Spleen (tissue), 11 donors: ENCODE results near the gene CMSS1. TPM values are rescaled to one million over a fixed set of nuclear protein-coding genes. Genes with fewer than 3 reads are reported as not detected.

ENCODE experiments used
- DNase-seq: peaks from one replicate; pipeline ENCODE4 v3.0.0-alpha.2; 2020
- H3K27ac ChIP-seq, 8 donors: fragments of 200-600 bp; sonication (generic) in 7 of 8; 1 replicate in 4 of 8; 2 replicates in 4 of 8; pipeline versions ENCODE4 v1.5.0 to v1.8.0; 2016 to 2021; ENCODE audit warnings: inconsistent platforms in 4 of 8, mild to moderate bottlenecking in 4 of 8, moderate library complexity in 1 of 8
- H3K27me3 ChIP-seq, 7 donors: fragments of 200-600 bp; sonication (generic) in 6 of 7; replicated peaks in 1 of 7; 1 replicate in 4 of 7; 2 replicates in 3 of 7; pipeline versions ENCODE4 v1.5.0 to v1.8.0; 2016 to 2021; ENCODE audit warnings: inconsistent platforms in 3 of 7, mild to moderate bottlenecking in 1 of 7
- H3K36me3 ChIP-seq, 6 donors: fragments of 200-600 bp; sonication (generic) in 5 of 6; 1 replicate in 4 of 6; 2 replicates in 2 of 6; pipeline versions ENCODE4 v1.5.0 to v1.8.0; 2016 to 2021; ENCODE audit warnings: inconsistent platforms in 2 of 6
- H3K4me1 ChIP-seq, 6 donors: fragments of 200-600 bp; sonication (generic) in 5 of 6; 1 replicate in 3 of 6; 2 replicates in 3 of 6; pipeline versions ENCODE4 v1.5.0 to v1.8.0; 2016 to 2021; ENCODE audit warnings: inconsistent platforms in 3 of 6
- H3K4me3 ChIP-seq, 8 donors: fragments of 200-600 bp; sonication (generic) in 7 of 8; 1 replicate in 4 of 8; 2 replicates in 4 of 8; pipeline versions ENCODE4 v1.5.0 to v1.8.0; 2016 to 2021; ENCODE audit warnings: inconsistent platforms in 4 of 8, mild to moderate bottlenecking in 4 of 8, moderate library complexity in 2 of 8
- H3K9me3 ChIP-seq, 8 donors: fragments of 200-600 bp; sonication (generic) in 7 of 8; 1 replicate in 4 of 8; 2 replicates in 4 of 8; pipeline versions ENCODE4 v1.5.0 to v1.8.0; 2016 to 2021; ENCODE audit warnings: inconsistent platforms in 4 of 8
- POLR2A ChIP-seq, 3 donors: fragments of 450-650 bp; IDR thresholded peaks; one replicate each; pipeline ENCODE4 v1.5.1; 2017; ENCODE audit warnings: antibody characterized with exemption in 3 of 3, mild to moderate bottlenecking in 1 of 3
- POLR2AphosphoS5 ChIP-seq, 3 donors: sonication (generic); formaldehyde crosslinking; IDR thresholded peaks; one replicate each; pipeline ENCODE4 v1.5.1; 2017; ENCODE audit warnings: antibody characterized with exemption in 3 of 3
- WGBS, 5 donors: extraction: QIAGEN DNeasy Blood & Tissue Kit in 3 of 5; methylation state at CpG; one replicate each; pipeline versions ENCODE4 v1.1.5 to v1.1.7; 2013 to 2018; 5-methylcytosine and 5-hydroxymethylcytosine counted together
- intact Hi-C: fragments of 100-400 bp; cut with DNase I; formaldehyde crosslinking; loops from one replicate; pipeline ENCODE4 v1.15.0; 2023; ENCODE audit warnings: low total_unique reads
- polyA plus RNA-seq, 3 donors: library from polyadenylated mRNA; stranded (reverse); fragments of 200-250 nt; gene quantifications; one replicate each; pipeline ENCODE4 v1.2.1, GENCODE V29; 2013
- total RNA-seq, 7 donors: library from RNA; depleted of rRNA in 3 of 7; stranded (reverse); fragments of >200 nt in 3 of 7; fragmentation: NEBNext Ultra II Directional in 4 of 7; extraction: Animal tissue kit (Norgen Biotek cat#: 25700) in 4 of 7; gene quantifications; one replicate each; pipeline versions ENCODE4 v1.1.0 to v1.2.1, GENCODE V29; 2016 to 2021
- TF ChIP-seq, protein P1 (sequence below), 11 experiments: fragments of 200-600 bp in 7 of 11; fragments of 450-650 bp in 4 of 11; sonication (generic) in 4 of 11; IDR thresholded peaks in 8 of 11; conservative IDR thresholded peaks in 3 of 11; 1 replicate in 7 of 11; 2 replicates in 4 of 11; pipeline versions ENCODE4 v1.4.0 to v1.8.0; 2016 to 2021; ENCODE audit warnings: antibody characterized with exemption in 11 of 11, inconsistent platforms in 4 of 11, mild to moderate bottlenecking in 1 of 11
- donor health status: healthy with polysubstance abuse.
- donor health status: DM: no; HTN: no; CAD: no; lungs with moderate emphysema.
- donor health status: DM: no; HTN: no; CAD: no.
- donor health status: Bipolar disorder and iron deficiency.
- donor health status: healthy.
- donor health status: DM: no; HTN: no; CAD: no.
- donor health status: DM: yes; HTN: yes; CAD: no.

Gene CMSS1
- total and polyA plus RNA-seq, 10 donors, result 6.9 to 30.1 (median 20.0) TPM

GRCh38 chr3:100107221-100107814, 289.7 kb downstream of the CMSS1 start:
- Histone ChIP-seq H3K27me3 (no peaks in the 10 kb centered on the region), H3K4me3 (no peak overlapping the region), H3K36me3 (no peaks in the 10 kb centered on the region), H3K4me1 (peaks cover 0 to 37% (median 14%) of the 10 kb centered on the region in 6 donors), H3K27ac (no peak overlapping the region), H3K9me3 (no peaks in the 10 kb centered on the region)
- no peak for DNase-seq
- no peak for TF ChIP-seq POLR2A (IDR thresholded peaks at IDR 0.05)
- no peak for TF ChIP-seq POLR2AphosphoS5 (IDR thresholded peaks at IDR 0.05)
- TF ChIP-seq, protein P1, sequence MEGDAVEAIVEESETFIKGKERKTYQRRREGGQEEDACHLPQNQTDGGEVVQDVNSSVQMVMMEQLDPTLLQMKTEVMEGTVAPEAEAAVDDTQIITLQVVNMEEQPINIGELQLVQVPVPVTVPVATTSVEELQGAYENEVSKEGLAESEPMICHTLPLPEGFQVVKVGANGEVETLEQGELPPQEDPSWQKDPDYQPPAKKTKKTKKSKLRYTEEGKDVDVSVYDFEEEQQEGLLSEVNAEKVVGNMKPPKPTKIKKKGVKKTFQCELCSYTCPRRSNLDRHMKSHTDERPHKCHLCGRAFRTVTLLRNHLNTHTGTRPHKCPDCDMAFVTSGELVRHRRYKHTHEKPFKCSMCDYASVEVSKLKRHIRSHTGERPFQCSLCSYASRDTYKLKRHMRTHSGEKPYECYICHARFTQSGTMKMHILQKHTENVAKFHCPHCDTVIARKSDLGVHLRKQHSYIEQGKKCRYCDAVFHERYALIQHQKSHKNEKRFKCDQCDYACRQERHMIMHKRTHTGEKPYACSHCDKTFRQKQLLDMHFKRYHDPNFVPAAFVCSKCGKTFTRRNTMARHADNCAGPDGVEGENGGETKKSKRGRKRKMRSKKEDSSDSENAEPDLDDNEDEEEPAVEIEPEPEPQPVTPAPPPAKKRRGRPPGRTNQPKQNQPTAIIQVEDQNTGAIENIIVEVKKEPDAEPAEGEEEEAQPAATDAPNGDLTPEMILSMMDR (IDR thresholded peaks at IDR 0.05 in 8 of 11, conservative IDR thresholded peaks at IDR 0.05 in 3 of 11), result no peak
- intact Hi-C loops, result no loop called here
- WGBS, 5 donors, result 68 to 74% (median 71%) methylated on average over 4 of the region's 4 CpGs

DNA sequence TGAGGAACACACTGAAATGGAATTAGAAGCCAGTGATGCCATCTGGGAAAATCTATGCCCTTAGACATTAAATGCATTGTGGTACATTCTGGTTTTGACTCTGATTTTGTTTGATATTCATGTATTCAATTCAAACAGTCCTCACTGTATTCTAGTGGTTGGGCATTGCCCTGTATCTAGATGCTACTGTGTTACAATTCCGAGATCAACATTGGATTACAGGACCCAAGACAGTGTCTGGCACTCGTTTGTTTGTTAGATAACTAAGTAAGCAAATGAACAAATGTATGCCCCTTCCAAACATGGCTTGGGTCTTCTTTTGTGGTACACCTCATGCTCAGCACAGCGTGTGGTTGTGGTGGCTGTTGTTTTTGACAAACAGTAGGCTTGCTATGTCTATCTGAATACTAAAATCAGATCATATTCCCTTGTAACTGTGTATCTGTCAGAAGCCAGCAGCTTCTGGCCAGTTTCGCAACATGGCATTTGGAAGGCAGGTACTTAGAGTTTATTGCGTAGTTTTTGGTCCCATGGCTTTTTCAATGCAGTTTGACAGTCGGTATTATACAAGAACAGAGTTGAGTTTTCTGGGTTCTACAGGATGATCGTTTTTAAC, 290.9 kb downstream of the CMSS1 start:
- 79 to 93% (median 90%) methylated on average over 7 of the region's 7 CpGs for WGBS, 5 donors
- Histone ChIP-seq H3K27me3 (no peaks in the 10 kb centered on the region), H3K36me3 (no peaks in the 10 kb centered on the region), H3K27ac (no peak overlapping the region), H3K9me3 (no peaks in the 10 kb centered on the region), H3K4me3 (no peak overlapping the region), H3K4me1 (peaks cover 0 to 37% (median 14%) of the 10 kb centered on the region in 6 donors)
- intact Hi-C loops, result no loop called here
- DNase-seq, result no peak
- TF ChIP-seq POLR2A (IDR thresholded peaks at IDR 0.05) (no peak), POLR2AphosphoS5 (IDR thresholded peaks at IDR 0.05) (no peak)
- TF ChIP-seq, protein P1 (IDR thresholded peaks at IDR 0.05 in 8 of 11, conservative IDR thresholded peaks at IDR 0.05 in 3 of 11), result no peak

DNA sequence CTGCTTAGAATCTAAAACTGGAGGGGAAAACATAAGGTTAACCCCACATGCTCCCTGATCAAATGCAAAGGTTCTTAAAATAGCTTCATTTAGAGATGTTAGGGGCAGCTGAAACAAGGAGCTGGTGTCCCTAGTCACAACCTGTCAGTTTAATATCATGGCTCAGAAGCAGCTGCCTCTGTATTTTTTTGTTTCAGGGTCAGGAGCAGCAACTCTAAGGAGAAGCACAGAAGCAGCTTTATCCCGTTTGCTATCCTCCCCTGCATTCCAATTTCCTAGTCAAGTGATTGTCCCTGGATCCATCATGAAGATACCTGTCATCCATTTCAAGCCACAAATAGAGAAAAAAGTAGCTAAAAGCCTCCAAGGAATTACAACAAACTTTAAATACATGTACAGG, 292.5 kb downstream of the CMSS1 start:
- Histone ChIP-seq H3K27me3 (no peaks in the 10 kb centered on the region), H3K4me1 (peaks cover 0 to 26% (median 8%) of the 10 kb centered on the region in 6 donors), H3K36me3 (no peaks in the 10 kb centered on the region), H3K9me3 (no peaks in the 10 kb centered on the region), H3K27ac (no peak overlapping the region), H3K4me3 (no peak overlapping the region)
- intact Hi-C loops, result no loop called here
- no peak for DNase-seq
- no peak for TF ChIP-seq POLR2A (IDR thresholded peaks at IDR 0.05)
- no peak for TF ChIP-seq POLR2AphosphoS5 (IDR thresholded peaks at IDR 0.05)
- TF ChIP-seq, protein P1 (IDR thresholded peaks at IDR 0.05 in 8 of 11, conservative IDR thresholded peaks at IDR 0.05 in 3 of 11), result no peak
- 69 to 79% (median 71%) methylated on average over 1 of the region's 1 CpG for WGBS, 5 donors

DNA sequence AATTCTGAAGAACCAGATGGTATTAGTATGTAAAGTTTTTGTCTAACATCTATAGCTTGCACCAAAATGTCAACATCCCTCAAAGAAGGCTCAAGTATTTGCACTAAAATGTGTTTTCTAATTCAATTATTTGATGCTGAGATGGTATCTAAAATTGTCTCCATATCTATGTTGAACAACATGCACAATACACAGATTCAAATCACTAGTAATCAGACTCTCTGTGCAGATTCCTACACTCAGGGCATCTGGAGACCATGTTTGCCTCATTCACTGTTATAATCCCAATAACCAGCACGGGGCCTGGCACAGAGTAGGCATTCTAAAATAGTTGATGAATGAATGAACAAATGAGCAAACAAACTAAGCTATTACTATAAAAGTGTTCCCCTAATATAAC, 294.1 kb downstream of the CMSS1 start:
- TF ChIP-seq POLR2AphosphoS5 (IDR thresholded peaks at IDR 0.05), result no peak
- TF ChIP-seq, protein P1 (IDR thresholded peaks at IDR 0.05 in 8 of 11, conservative IDR thresholded peaks at IDR 0.05 in 3 of 11), result no peak
- TF ChIP-seq POLR2A (IDR thresholded peaks at IDR 0.05), result no peak
- intact Hi-C loops, result no loop called here
- H3K36me3 ChIP-seq, result no peaks in the 10 kb centered on the region
- no peak for DNase-seq
- 93 to 100% (median 97%) methylated on average over 1 of the region's 1 CpG for WGBS, 5 donors
- no peak overlapping the region for H3K27ac ChIP-seq
- H3K9me3 ChIP-seq, result no peaks in the 10 kb centered on the region
- H3K4me1 ChIP-seq, result peaks cover 0 to 13% (median 4%) of the 10 kb centered on the region in 6 donors
- H3K27me3 ChIP-seq, result no peaks in the 10 kb centered on the region
- H3K4me3 ChIP-seq, result no peak overlapping the region
